ENCODE data around the gene PDE6G.

DNA sequence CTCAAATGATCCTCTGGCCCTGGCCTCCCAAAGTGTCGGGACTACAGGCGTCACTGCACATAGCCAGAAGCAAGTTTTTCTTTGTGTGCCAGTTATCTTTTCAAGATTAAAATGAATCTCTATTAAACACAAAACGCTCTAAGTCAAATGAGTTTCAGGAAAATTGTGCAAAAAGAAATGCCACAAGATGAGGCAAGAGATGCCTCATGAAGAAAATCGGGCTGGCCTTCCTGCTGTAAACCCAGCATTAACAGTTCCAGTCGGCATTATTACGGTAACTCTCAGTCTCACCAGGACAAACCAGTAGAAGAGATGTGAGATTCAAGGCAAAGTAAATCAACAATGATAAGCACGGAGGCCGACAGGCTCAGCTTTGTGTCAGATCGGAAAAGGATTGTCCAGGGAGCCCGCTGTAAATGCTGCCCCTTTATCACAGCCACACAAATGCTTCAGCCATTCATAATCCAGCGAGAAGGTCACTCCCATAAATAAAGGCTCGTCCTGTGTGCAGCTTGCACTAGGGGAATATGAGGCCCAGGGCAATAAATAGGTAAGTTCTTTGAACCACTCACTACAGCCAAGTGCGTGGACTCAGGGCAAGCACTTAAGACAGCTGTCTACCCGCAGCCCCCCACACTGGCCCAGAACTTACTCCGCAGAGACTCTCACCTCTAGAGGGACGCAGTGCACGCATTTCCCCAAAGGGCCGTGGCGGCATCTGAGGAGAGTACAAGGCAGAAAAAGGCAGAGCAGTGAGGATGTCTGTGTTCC, 46.6 kb downstream of the PDE6G start:
- TF ChIP-seq, protein P1, sequence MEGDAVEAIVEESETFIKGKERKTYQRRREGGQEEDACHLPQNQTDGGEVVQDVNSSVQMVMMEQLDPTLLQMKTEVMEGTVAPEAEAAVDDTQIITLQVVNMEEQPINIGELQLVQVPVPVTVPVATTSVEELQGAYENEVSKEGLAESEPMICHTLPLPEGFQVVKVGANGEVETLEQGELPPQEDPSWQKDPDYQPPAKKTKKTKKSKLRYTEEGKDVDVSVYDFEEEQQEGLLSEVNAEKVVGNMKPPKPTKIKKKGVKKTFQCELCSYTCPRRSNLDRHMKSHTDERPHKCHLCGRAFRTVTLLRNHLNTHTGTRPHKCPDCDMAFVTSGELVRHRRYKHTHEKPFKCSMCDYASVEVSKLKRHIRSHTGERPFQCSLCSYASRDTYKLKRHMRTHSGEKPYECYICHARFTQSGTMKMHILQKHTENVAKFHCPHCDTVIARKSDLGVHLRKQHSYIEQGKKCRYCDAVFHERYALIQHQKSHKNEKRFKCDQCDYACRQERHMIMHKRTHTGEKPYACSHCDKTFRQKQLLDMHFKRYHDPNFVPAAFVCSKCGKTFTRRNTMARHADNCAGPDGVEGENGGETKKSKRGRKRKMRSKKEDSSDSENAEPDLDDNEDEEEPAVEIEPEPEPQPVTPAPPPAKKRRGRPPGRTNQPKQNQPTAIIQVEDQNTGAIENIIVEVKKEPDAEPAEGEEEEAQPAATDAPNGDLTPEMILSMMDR (conservative IDR thresholded peaks at IDR 0.05; ENCODE audit: low read length): no peak
- no peak for TF ChIP-seq EZH2phosphoT487 (IDR thresholded peaks at IDR 0.05; ENCODE audit: borderline replicate concordance)
